ENCODE data around the gene MIPOL1.

MIPOL1 gene

DNA sequence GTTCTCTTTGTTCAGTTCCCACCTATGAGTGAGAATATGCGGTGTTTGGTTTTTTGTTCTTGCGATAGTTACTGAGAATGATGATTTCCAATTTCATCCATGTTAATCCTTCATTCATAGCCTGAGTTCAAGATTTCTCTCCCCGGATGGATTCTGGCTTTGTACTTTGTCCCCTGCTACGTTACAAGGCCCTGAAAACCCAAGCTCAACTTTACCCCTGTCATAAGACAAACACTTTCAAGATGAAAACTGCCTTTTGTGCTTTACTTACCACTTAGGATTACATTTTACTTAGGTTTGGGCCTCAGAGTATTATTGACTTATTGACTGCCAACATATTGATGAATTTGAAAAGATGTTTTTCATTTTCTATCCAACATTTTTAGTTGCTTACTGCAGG, 361.0 kb downstream of the MIPOL1 start:
- DNase-seq: no peak

- no peak for DNase-seq
These were observed 361.6 kb downstream of the MIPOL1 start for GRCh38 chr14:37559386-37559785.

GRCh38 chr14:37563189-37563588, 365.5 kb downstream of the MIPOL1 start:
- no peak for DNase-seq

GRCh38 chr14:37565550-37565949, 367.8 kb downstream of the MIPOL1 start:
- DNase-seq: no peak

DNA sequence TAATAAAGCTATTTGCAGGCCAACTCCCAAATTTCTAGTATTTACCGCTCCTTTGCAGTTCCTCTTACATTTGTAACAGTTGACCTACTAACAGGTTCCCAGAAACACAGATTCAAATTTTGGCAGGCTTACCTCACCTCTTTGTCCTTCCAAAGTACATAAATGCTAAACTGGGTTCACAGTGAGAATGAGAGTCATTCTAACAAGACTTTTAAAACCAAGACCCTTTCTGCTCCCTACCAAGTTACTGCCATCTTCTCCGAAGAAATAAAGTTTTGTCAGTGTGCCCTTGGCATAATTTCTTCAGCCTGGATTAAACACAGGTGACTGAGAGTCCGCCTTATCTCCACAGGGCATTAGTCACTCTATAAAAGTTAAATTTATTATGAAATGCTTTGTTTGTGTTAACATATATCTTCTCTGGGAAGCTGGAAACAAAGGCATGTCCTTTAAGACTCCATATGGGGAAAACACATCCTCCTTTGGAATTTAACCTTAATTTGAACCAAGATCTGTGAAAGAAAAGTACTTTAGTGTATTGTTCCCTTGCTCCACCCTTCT, 369.2 kb downstream of the MIPOL1 start:
- no peak for DNase-seq

- DNase-seq: no peak
These were observed 372.0 kb downstream of the MIPOL1 start for GRCh38 chr14:37569729-37570128.

DNA sequence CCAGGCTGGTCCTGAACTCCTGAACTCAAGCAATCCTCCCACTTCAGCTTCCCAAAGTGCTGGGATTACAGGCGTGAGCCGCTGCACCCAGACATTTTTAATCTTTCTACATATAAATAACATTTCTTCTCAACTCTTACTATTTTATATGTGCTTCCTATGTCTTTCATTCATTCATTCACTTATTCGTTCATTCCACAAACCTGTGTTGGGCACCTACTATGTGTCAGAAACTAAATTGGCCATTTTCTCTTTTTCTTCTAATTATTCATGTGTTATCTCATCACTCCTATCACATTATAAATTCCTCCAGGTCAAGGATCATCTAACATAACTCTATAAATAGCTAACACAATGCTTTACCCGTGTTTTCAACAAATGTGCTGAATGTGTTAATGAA, 373.7 kb downstream of the MIPOL1 start:
- DNase-seq: no peak

DNA sequence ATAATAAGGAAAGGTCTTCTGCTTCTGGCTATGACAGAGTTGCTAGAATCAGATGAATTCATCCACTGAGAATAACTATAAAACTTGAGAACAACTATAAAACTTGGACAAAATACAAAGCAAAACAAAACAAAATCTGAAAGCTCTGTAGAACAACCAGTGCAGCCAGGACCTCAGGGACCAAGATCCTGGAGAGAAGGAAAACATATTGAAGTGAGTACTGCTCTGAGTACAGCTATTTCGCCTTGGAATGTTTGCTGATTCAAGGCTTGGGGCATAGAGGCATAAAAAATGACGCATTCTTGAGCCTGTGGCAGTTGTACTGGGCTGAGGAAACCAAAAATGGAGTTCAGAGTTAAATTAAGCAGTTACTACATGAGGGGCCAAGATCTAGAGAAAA, 375.6 kb downstream of the MIPOL1 start:
- DNase-seq: no peak

DNA sequence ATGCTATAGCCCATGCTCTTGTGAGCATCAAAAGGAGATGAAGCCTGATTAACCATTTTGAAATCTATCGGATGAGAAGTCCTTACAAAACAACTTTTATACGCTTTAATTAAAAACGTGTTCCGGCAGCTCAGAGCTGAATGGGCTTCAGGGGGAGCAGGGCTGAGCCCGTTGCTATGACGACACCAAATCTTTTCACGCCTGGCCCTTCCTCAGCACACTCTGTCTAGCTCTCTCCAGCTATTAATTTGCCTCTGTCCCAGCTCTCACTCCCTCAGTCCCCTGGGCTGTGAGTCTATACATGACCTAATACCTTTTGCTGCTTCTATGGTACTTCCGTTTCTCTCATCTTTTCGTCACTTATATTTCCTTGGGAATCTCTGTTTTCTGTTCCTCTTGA, 381.5 kb downstream of the MIPOL1 start:
- DNase-seq: no peak

GRCh38 chr14:37580146-37580545, 382.4 kb downstream of the MIPOL1 start:
- no peak for DNase-seq

DNA sequence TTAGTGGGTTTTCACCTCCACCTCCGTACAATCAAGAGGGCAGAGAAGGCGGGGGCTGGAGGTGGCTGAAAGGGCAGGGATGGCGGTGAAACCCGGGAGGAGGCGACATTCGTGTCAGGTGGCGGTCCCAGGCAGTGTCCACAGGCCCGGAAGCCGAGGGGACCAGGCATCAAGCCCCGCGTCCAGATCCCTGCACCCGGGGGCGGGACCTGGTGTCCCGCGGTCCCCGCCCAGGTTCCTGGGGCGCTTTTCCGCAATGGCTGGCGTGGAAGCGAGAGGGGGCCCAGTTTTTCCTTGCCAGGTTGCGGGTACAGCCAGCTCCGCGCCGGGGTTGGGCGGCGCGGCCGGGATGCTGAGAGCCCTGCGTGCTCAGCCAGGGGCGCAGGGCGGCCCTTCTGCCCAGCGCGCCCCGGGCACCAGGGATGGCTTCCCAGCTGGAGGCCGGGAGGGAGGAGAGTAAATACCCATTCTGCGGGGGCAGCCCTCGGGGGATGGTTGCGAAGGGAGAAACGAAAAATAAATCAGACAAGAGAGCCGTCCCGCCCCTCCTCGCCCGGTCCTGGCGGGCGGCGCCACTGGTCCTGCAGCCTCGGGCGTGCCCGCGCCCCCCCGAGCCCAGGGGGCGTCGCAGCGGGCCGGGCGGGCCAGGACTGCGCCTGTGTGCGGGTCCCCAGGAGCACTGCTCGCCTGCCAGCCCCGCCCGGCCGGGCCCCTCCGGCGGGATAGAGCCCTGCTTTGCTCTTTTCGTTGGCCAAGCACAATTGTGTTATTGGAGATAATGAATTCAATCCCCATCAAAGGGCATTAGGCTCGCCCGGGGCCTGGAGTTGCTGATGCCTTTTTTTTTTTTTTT, 385.8 kb downstream of the MIPOL1 start:
- no peak for DNase-seq

DNA sequence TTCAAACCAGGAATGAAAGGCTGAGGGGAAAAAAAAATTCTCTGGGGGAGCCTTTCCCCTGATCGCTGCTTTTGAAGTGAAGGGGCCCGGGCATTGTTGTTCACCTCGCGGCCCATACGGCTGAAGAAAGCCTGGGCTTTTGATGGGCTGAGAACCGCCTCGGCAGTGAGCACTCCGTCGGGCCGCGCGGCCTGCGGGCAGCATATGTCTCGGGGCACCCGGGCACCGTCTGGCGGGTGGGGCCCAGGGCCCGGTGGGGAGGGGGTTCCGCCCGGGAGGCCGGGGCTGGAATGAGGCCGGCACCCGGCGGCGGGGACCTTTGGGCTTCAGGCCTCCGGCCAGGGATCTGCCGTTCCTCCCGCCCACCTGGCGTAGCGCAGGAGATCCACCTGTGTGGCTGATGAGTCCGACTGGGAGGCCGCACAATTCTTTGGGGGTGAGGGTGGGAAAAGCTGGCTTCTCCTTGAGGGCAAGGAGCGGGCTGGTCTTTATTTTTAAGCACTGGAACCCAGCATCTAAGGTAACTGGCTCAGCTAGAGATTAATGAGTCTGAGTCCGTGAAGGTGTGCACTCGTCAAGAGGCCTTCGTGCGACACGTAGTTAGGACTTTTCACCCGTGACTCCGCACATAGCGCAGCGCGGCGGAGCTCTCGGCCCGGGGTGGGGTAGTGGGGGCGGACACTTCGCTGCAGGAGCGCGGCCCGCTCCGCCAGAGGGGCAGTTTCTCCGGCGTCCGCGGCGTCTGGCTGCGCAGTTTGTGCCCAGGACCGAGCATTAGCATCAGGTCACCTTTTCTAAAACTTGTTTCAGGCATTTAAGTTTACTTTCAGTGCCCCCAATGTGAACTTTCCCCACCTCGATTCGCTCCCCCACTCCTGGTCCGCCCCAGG, 386.7 kb downstream of the MIPOL1 start:
- DNase-seq: no peak

- no peak for DNase-seq
These were observed 387.4 kb downstream of the MIPOL1 start for GRCh38 chr14:37585101-37585511.

GRCh38 chr14:37585971-37586796, 388.4 kb downstream of the MIPOL1 start:
- no peak for DNase-seq

GRCh38 chr14:37586797-37587130, 389.0 kb downstream of the MIPOL1 start:
- DNase-seq: no peak

GRCh38 chr14:37587131-37587803, 389.5 kb downstream of the MIPOL1 start:
- DNase-seq: no peak

- no peak for DNase-seq
These were observed 390.3 kb downstream of the MIPOL1 start for GRCh38 chr14:37587881-37588666.

DNA sequence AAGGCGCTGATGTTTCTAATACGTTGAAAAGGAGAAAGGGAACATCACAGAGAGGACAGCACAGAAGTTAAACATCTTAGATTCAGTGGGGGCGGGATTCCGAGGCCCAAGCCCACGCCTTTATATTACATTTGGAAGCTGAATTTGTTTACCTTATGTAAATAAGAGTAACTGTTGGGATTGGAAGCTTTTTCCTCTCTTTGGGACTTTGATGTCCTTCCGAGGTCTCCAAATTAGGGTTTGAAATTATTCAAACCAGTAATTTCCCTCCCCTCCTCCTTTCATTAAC, 390.9 kb downstream of the MIPOL1 start:
- DNase-seq: no peak

- no peak for DNase-seq
These were observed 391.4 kb downstream of the MIPOL1 start for GRCh38 chr14:37588956-37589714.

- DNase-seq: no peak
These were observed 392.1 kb downstream of the MIPOL1 start for GRCh38 chr14:37589715-37590427.
